Loucy (cell line): ENCODE measurements around the gene CAMK2D.

Experiments
- H2AFZ ChIP-seq: fragments of 200-600 bp; sonication (generic); 2 replicates; pipeline ENCODE4 v1.6.0; 2016; ENCODE audit warnings: antibody characterized with exemption, mild to moderate bottlenecking, low read length, moderate library complexity
- H3F3A ChIP-seq: fragments of 200-600 bp; 2 replicates; pipeline ENCODE4 v1.6.0; 2016; ENCODE audit warnings: antibody characterized with exemption, low read depth, mild to moderate bottlenecking
- H3K27me3 ChIP-seq: fragments of 200-600 bp; sonication (generic); 2 replicates; pipeline ENCODE4 v1.6.1; 2014; ENCODE audit warnings: low read length, mild to moderate bottlenecking; ENCODE audit not compliant: insufficient read depth, poor library complexity, severe bottlenecking
- H3K36me3 ChIP-seq: fragments of 200-600 bp; sonication (generic); 2 replicates; pipeline ENCODE4 v1.6.1; 2016; ENCODE audit warnings: low read length; ENCODE audit not compliant: insufficient read depth
- H3K4me1 ChIP-seq: fragments of 200-600 bp; sonication (generic); 2 replicates; pipeline ENCODE4 v1.5.1; 2014; ENCODE audit warnings: low read length, mild to moderate bottlenecking; ENCODE audit not compliant: insufficient read depth, poor library complexity, severe bottlenecking
- H3K4me2 ChIP-seq: fragments of 200-600 bp; sonication (generic); 2 replicates; pipeline ENCODE4 v1.6.0; 2014; ENCODE audit warnings: antibody characterized with exemption, low read length, low read depth, mild to moderate bottlenecking; ENCODE audit not compliant: poor library complexity, severe bottlenecking
- H3K4me3 ChIP-seq: fragments of 200-600 bp; sonication (generic); 2 replicates; pipeline ENCODE4 v1.5.1; 2014; ENCODE audit warnings: low read length, mild to moderate bottlenecking, mixed read lengths; ENCODE audit not compliant: poor library complexity, severe bottlenecking
- H3K79me2 ChIP-seq: fragments of 200-600 bp; sonication (generic); 2 replicates; pipeline ENCODE4 v1.6.1; 2014; ENCODE audit warnings: low read length; ENCODE audit not compliant: insufficient read depth
- H3K9ac ChIP-seq: fragments of 200-600 bp; sonication (generic); 2 replicates; pipeline ENCODE4 v1.6.0; 2014; ENCODE audit warnings: mild to moderate bottlenecking, low read depth, low read length, moderate library complexity; ENCODE audit not compliant: poor library complexity, severe bottlenecking
- H3K9me2 ChIP-seq: fragments of 200-600 bp; sonication (generic); replicated peaks from 2 replicates; pipeline ENCODE4 v1.6.1; 2016; ENCODE audit warnings: low read depth, low read length, mixed read lengths
- H3K9me3 ChIP-seq: fragments of 200-600 bp; sonication (generic); 2 replicates; pipeline ENCODE4 v1.6.1; 2014; ENCODE audit warnings: mild to moderate bottlenecking, antibody characterized with exemption, low read length, low read depth; ENCODE audit not compliant: insufficient read depth
- H4K20me1 ChIP-seq: fragments of 200-600 bp; sonication (generic); 2 replicates; pipeline ENCODE4 v1.6.0; 2014; ENCODE audit warnings: antibody characterized with exemption, low read length, mild to moderate bottlenecking; ENCODE audit not compliant: insufficient read depth, poor library complexity, severe bottlenecking
- CTCF ChIP-seq: fragments of 200-600 bp; sonication (generic); conservative IDR thresholded peaks from 2 replicates; pipeline ENCODE4 v1.5.1; 2014; ENCODE audit warnings: mild to moderate bottlenecking, antibody characterized with exemption, low read length
- EZH2phosphoT487 ChIP-seq: fragments of 200-600 bp; IDR thresholded peaks from 2 replicates; pipeline ENCODE4 v1.6.1; 2018; ENCODE audit warnings: antibody characterized with exemption, mild to moderate bottlenecking, moderate library complexity, borderline replicate concordance

Gene CAMK2D

GRCh38 chr4:113450295-113451080 lies 311.1 kb downstream of the CAMK2D start:
- Histone ChIP-seq H3F3A (no peaks in the 10 kb centered on the region), H3K9me3 (no peaks in the 10 kb centered on the region), H2AFZ (no peak overlapping the region), H3K9ac (no peak overlapping the region), H3K4me2 (no peak overlapping the region), H3K27me3 (no peaks in the 10 kb centered on the region), H3K36me3 (no peaks in the 10 kb centered on the region), H3K9me2 (no peaks in the 10 kb centered on the region), H3K4me1 (no peaks in the 10 kb centered on the region), H3K79me2 (no peaks in the 10 kb centered on the region), H4K20me1 (no peaks in the 10 kb centered on the region), H3K4me3 (no peak overlapping the region)
- TF ChIP-seq EZH2phosphoT487 = no peak

GRCh38 chr4:113449410-113449974 lies 312.0 kb downstream of the CAMK2D start:
- H3K9ac ChIP-seq = no peak overlapping the region
- no peaks in the 10 kb centered on the region for H3K9me3 ChIP-seq
- no peak overlapping the region for H3K4me2 ChIP-seq
- H3K79me2 ChIP-seq = no peaks in the 10 kb centered on the region
- no peak overlapping the region for H3K4me3 ChIP-seq
- no peaks in the 10 kb centered on the region for H3F3A ChIP-seq
- H3K9me2 ChIP-seq = no peaks in the 10 kb centered on the region
- H3K36me3 ChIP-seq = no peaks in the 10 kb centered on the region
- H3K27me3 ChIP-seq = no peaks in the 10 kb centered on the region
- no peaks in the 10 kb centered on the region for H4K20me1 ChIP-seq
- H3K4me1 ChIP-seq = no peaks in the 10 kb centered on the region
- H2AFZ ChIP-seq = no peak overlapping the region
- TF ChIP-seq CTCF = no peak
- no peak for TF ChIP-seq EZH2phosphoT487

GRCh38 chr4:113447769-113448168 lies 313.8 kb downstream of the CAMK2D start:
- Histone ChIP-seq H3K4me2 (no peak overlapping the region), H3K27me3 (no peaks in the 10 kb centered on the region), H3K4me1 (no peaks in the 10 kb centered on the region), H3K36me3 (no peaks in the 10 kb centered on the region), H3K9me2 (no peaks in the 10 kb centered on the region), H2AFZ (no peak overlapping the region), H4K20me1 (no peaks in the 10 kb centered on the region), H3K79me2 (no peaks in the 10 kb centered on the region), H3F3A (no peaks in the 10 kb centered on the region), H3K9me3 (no peaks in the 10 kb centered on the region), H3K4me3 (no peak overlapping the region), H3K9ac (no peak overlapping the region)
- TF ChIP-seq CTCF = no peak
- no peak for TF ChIP-seq EZH2phosphoT487

GRCh38 chr4:113447061-113447460 lies 314.5 kb downstream of the CAMK2D start:
- Histone ChIP-seq H3K36me3 (no peaks in the 10 kb centered on the region), H3K79me2 (no peaks in the 10 kb centered on the region), H3F3A (no peaks in the 10 kb centered on the region), H3K4me1 (no peaks in the 10 kb centered on the region), H3K9me2 (no peaks in the 10 kb centered on the region), H3K4me3 (no peak overlapping the region), H3K27me3 (no peaks in the 10 kb centered on the region), H3K9me3 (no peaks in the 10 kb centered on the region), H2AFZ (no peak overlapping the region), H4K20me1 (no peaks in the 10 kb centered on the region), H3K9ac (no peak overlapping the region), H3K4me2 (no peak overlapping the region)
- TF ChIP-seq CTCF (no peak), EZH2phosphoT487 (no peak)
